ENCODE data around the gene HMGB1. TPM values are rescaled to one million over a fixed set of nuclear protein-coding genes. Genes with fewer than 3 reads are reported as not detected.

The HMGB1 gene
- total and polyA plus RNA-seq, 4 donors, result 83.9 to 276 (median 195) TPM

GRCh38 chr13:30429235-30429634 lies 36.5 kb downstream of the HMGB1 start:
- H3K36me3 ChIP-seq (ENCODE audit: control insufficient read depth in 4 of 4, insufficient read depth in 3 of 4, low read depth in 1 of 4, low read length in 3 of 4), result no peaks in the 10 kb centered on the region
- 95% methylated on average over 3 of the region's 3 CpGs for WGBS
- no peaks in the 10 kb centered on the region for H3K27me3 ChIP-seq (ENCODE audit: control insufficient read depth in 4 of 4, insufficient read depth in 4 of 4, low read length in 3 of 4)
- no peaks in the 10 kb centered on the region for H3K4me1 ChIP-seq (ENCODE audit: control insufficient read depth in 4 of 4, insufficient read depth in 4 of 4, low read length in 3 of 4)
- no peak for DNase-seq (ENCODE audit: low spot score)
- no peak overlapping the region for H3K27ac ChIP-seq (ENCODE audit: low read depth in 1 of 2, low read length in 2 of 2)
- no peak overlapping the region for H3K9ac ChIP-seq (ENCODE audit: low read depth in 1 of 2, low read length in 2 of 2)
- no peak for TF ChIP-seq NR2F2 (IDR thresholded peaks at IDR 0.05)
- no peak for TF ChIP-seq FOXA1 (IDR thresholded peaks at IDR 0.05)
- no peak for TF ChIP-seq SP1 (IDR thresholded peaks at IDR 0.05)
- no peak for TF ChIP-seq GABPA (IDR thresholded peaks at IDR 0.05 in 1 of 2, conservative IDR thresholded peaks at IDR 0.05 in 1 of 2)
- TF ChIP-seq ZBTB33 (IDR thresholded peaks at IDR 0.05), result no peak
- no peak for TF ChIP-seq RAD21 (IDR thresholded peaks at IDR 0.05)
- no peak for TF ChIP-seq MAX (IDR thresholded peaks at IDR 0.05)
- TF ChIP-seq YY1 (IDR thresholded peaks at IDR 0.05), result no peak
- TF ChIP-seq JUND (IDR thresholded peaks at IDR 0.05), result no peak
- no peak for TF ChIP-seq TAF1 (conservative IDR thresholded peaks at IDR 0.05)
- H3K9me3 ChIP-seq (ENCODE audit: control insufficient read depth in 4 of 4, low read length in 3 of 4), result no peaks in the 10 kb centered on the region
- H3K4me3 ChIP-seq (ENCODE audit: low read depth in 1 of 3, low read length in 3 of 3), result no peak overlapping the region

- Histone ChIP-seq H3K9me3 (ENCODE audit: control insufficient read depth in 4 of 4, low read length in 3 of 4) (no peaks in the 10 kb centered on the region), H3K27ac (ENCODE audit: low read depth in 1 of 2, low read length in 2 of 2) (no peak overlapping the region), H3K9ac (ENCODE audit: low read depth in 1 of 2, low read length in 2 of 2) (no peak overlapping the region), H3K4me1 (ENCODE audit: control insufficient read depth in 4 of 4, insufficient read depth in 4 of 4, low read length in 3 of 4) (peaks cover 0 to 13% (median 6%) of the 10 kb centered on the region in 4 donors), H3K27me3 (ENCODE audit: control insufficient read depth in 4 of 4, insufficient read depth in 4 of 4, low read length in 3 of 4) (no peaks in the 10 kb centered on the region), H3K4me3 (ENCODE audit: low read depth in 1 of 3, low read length in 3 of 3) (no peak overlapping the region), H3K36me3 (ENCODE audit: control insufficient read depth in 4 of 4, insufficient read depth in 3 of 4, low read depth in 1 of 4, low read length in 3 of 4) (no peaks in the 10 kb centered on the region)
- TF ChIP-seq HNF4A (conservative IDR thresholded peaks at IDR 0.05) (no peak), NR2F2 (IDR thresholded peaks at IDR 0.05) (no peak), GABPA (IDR thresholded peaks at IDR 0.05 in 1 of 2, conservative IDR thresholded peaks at IDR 0.05 in 1 of 2) (no peak), TAF1 (conservative IDR thresholded peaks at IDR 0.05) (no peak), SP1 (IDR thresholded peaks at IDR 0.05) (no peak), FOXA2 (IDR thresholded peaks at IDR 0.05) (no peak), HNF4G (IDR thresholded peaks at IDR 0.05) (no peak), RAD21 (IDR thresholded peaks at IDR 0.05) (no peak), ZBTB33 (IDR thresholded peaks at IDR 0.05) (no peak), EGR1 (IDR thresholded peaks at IDR 0.05; ENCODE audit: low read depth in 2 of 2) (no peak), MAX (IDR thresholded peaks at IDR 0.05) (no peak), FOXA1 (IDR thresholded peaks at IDR 0.05) (no peak), ATF3 (IDR thresholded peaks at IDR 0.05) (no peak), RXRA (IDR thresholded peaks at IDR 0.05) (no peak), JUND (IDR thresholded peaks at IDR 0.05) (no peak)
- TF ChIP-seq, protein P1, sequence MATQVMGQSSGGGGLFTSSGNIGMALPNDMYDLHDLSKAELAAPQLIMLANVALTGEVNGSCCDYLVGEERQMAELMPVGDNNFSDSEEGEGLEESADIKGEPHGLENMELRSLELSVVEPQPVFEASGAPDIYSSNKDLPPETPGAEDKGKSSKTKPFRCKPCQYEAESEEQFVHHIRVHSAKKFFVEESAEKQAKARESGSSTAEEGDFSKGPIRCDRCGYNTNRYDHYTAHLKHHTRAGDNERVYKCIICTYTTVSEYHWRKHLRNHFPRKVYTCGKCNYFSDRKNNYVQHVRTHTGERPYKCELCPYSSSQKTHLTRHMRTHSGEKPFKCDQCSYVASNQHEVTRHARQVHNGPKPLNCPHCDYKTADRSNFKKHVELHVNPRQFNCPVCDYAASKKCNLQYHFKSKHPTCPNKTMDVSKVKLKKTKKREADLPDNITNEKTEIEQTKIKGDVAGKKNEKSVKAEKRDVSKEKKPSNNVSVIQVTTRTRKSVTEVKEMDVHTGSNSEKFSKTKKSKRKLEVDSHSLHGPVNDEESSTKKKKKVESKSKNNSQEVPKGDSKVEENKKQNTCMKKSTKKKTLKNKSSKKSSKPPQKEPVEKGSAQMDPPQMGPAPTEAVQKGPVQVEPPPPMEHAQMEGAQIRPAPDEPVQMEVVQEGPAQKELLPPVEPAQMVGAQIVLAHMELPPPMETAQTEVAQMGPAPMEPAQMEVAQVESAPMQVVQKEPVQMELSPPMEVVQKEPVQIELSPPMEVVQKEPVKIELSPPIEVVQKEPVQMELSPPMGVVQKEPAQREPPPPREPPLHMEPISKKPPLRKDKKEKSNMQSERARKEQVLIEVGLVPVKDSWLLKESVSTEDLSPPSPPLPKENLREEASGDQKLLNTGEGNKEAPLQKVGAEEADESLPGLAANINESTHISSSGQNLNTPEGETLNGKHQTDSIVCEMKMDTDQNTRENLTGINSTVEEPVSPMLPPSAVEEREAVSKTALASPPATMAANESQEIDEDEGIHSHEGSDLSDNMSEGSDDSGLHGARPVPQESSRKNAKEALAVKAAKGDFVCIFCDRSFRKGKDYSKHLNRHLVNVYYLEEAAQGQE (IDR thresholded peaks at IDR 0.05), result no peak
- TF ChIP-seq, protein P2, sequence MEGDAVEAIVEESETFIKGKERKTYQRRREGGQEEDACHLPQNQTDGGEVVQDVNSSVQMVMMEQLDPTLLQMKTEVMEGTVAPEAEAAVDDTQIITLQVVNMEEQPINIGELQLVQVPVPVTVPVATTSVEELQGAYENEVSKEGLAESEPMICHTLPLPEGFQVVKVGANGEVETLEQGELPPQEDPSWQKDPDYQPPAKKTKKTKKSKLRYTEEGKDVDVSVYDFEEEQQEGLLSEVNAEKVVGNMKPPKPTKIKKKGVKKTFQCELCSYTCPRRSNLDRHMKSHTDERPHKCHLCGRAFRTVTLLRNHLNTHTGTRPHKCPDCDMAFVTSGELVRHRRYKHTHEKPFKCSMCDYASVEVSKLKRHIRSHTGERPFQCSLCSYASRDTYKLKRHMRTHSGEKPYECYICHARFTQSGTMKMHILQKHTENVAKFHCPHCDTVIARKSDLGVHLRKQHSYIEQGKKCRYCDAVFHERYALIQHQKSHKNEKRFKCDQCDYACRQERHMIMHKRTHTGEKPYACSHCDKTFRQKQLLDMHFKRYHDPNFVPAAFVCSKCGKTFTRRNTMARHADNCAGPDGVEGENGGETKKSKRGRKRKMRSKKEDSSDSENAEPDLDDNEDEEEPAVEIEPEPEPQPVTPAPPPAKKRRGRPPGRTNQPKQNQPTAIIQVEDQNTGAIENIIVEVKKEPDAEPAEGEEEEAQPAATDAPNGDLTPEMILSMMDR (IDR thresholded peaks at IDR 0.05; ENCODE audit: low read depth, low read length, missing input control), result no peak
- DNase-seq (ENCODE audit: low spot score), result no peak
- 82% methylated on average over 3 of the region's 3 CpGs for WGBS
Measured at GRCh38 chr13:30423891-30424290, 41.8 kb downstream of the HMGB1 start.

Measured in liver (tissue), 9 donors.